ENCODE results near the gene ERN1. TPM values are rescaled to one million over a fixed set of nuclear protein-coding genes. Genes with fewer than 3 reads are reported as not detected.

Gene ERN1
- total and polyA plus RNA-seq, 8 donors = 10.6 to 45.0 (median 11.5) TPM

GRCh38 chr17:64081802-64082799 is 47.8 kb downstream of the ERN1 start:
- no peaks in the 10 kb centered on the region for H3K9me3 ChIP-seq
- H3K36me3 ChIP-seq = peaks cover 0 to 24% of the 10 kb centered on the region in 2 donors
- H3K27ac ChIP-seq = peak overlapping the region; percentile 58 to 74
- H3K4me1 ChIP-seq = peaks cover 30 to 73% of the 10 kb centered on the region in 2 donors
- ATAC-seq = peak; percentile 78
- no peak for TF ChIP-seq CTCF (IDR thresholded peaks at IDR 0.05)
- H3K27me3 ChIP-seq = no peaks in the 10 kb centered on the region
- H3K4me3 ChIP-seq = no peak overlapping the region
- no peak for DNase-seq
- intact Hi-C loops (cut with DNase I) = no loop called here

- TF ChIP-seq CTCF (IDR thresholded peaks at IDR 0.05) = no peak
- H3K4me1 ChIP-seq = peaks cover 35 to 77% of the 10 kb centered on the region in 2 donors
- no peak for DNase-seq
- no peaks in the 10 kb centered on the region for H3K27me3 ChIP-seq
- no peaks in the 10 kb centered on the region for H3K9me3 ChIP-seq
- intact Hi-C loops (cut with DNase I) = no loop called here
- peaks cover 0 to 24% of the 10 kb centered on the region in 2 donors for H3K36me3 ChIP-seq
- H3K27ac ChIP-seq = no peak overlapping the region
- no peak overlapping the region for H3K4me3 ChIP-seq
- ATAC-seq = no peak
Observed at GRCh38 chr17:64080174-64080618, 49.7 kb downstream of the ERN1 start.

GRCh38 chr17:64077379-64077778 is 52.6 kb downstream of the ERN1 start:
- H3K9me3 ChIP-seq = no peaks in the 10 kb centered on the region
- no peak for ATAC-seq
- H3K36me3 ChIP-seq = peaks cover 0 to 29% of the 10 kb centered on the region in 2 donors
- H3K4me3 ChIP-seq = no peak overlapping the region
- H3K27me3 ChIP-seq = no peaks in the 10 kb centered on the region
- peaks cover 25 to 69% of the 10 kb centered on the region in 2 donors for H3K4me1 ChIP-seq
- peak overlapping the region in 1 of 2 donors; percentile 81 for H3K27ac ChIP-seq
- intact Hi-C loops (cut with DNase I) = no loop called here
- peak in 3 of 4 donors; percentile 69 to 92 (median 78) for DNase-seq
- no peak for TF ChIP-seq CTCF (IDR thresholded peaks at IDR 0.05)

- no peaks in the 10 kb centered on the region for H3K9me3 ChIP-seq
- H3K4me1 ChIP-seq = peaks cover 24 to 56% of the 10 kb centered on the region in 2 donors
- peaks cover 3 to 44% of the 10 kb centered on the region in 2 donors for H3K36me3 ChIP-seq
- intact Hi-C loops (cut with DNase I) = no loop called here
- ATAC-seq (no peak), DNase-seq (no peak)
- TF ChIP-seq CTCF (IDR thresholded peaks at IDR 0.05) = no peak
- peak overlapping the region; percentile 74 to 81 for H3K27ac ChIP-seq
- no peaks in the 10 kb centered on the region for H3K27me3 ChIP-seq
- no peak overlapping the region for H3K4me3 ChIP-seq
Observed at GRCh38 chr17:64075913-64076312, 54.0 kb downstream of the ERN1 start.
